Activated CD4-positive, alpha-beta T cell treated with anti-CD3 and anti-CD28 coated beads, Interleukin-2, Interleukin-6, amounts not matched to agents 100 ng/mL and 50 ng/mL, durations not matched to agents 16 hours and 8 hours (primary cell): ENCODE results near the gene HEXIM2.
"Not testable (repeated sequence)": the region's sequence is repeated elsewhere in the genome, so short reads cannot be mapped to it uniquely, and the experiment has no call there.

Experiments
- DNase-seq: peaks from one replicate; pipeline ENCODE4 v3.0.0-alpha.2; 2020

HEXIM2 gene, protein sequence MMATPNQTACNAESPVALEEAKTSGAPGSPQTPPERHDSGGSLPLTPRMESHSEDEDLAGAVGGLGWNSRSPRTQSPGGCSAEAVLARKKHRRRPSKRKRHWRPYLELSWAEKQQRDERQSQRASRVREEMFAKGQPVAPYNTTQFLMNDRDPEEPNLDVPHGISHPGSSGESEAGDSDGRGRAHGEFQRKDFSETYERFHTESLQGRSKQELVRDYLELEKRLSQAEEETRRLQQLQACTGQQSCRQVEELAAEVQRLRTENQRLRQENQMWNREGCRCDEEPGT

GRCh38 chr17:45161288-45162024 lies at the start of gene HEXIM2:
Gene HEXIM2, plus strand, starts transcription at chr17:45161875. Its CDS starts 919 bp downstream, at chr17:45162794.
- DNase-seq: peak; percentile 99

DNA sequence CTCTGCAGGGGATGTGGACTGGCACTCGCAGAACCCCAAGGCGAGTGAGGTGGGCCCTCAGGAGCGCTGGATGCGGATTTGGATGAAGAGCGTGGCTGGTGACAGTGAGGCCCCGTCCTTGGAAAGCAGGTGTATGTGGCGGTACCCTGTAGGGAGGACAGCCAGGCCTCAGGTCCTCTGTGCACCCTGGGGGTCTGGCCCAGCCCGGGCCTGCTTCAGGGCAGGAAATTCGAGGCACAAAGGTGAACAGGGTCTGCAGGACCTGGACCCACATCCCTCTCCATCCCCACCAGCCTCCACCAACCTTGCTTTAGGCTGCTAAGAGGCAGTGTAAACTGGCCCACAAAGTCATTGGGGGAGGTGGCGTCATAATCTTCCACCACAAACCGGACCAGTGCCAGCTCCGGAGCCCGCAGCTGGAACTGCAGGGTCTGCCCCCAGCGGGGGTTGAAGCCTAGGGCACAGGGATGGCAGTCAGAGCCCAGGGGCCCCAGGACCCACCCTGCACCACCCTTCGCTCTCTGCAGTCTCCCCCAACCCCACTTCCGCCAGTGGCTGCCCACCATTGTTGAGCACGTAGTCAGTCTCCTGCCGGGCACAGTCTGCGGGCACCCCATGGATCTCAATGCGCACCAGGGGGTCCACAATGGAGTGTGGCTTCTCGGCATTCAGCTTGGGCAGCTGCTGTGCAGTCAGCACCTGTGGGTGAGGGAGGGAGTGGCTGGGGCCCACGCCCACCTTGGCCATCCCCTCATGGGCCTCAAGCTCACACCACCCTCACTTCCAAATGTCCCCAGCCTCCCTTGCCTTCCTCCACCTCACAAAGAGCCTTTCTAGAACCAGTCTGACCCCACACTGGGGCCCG lies 48.9 kb upstream of the HEXIM2 start:
- DNase-seq: no peak

DNA sequence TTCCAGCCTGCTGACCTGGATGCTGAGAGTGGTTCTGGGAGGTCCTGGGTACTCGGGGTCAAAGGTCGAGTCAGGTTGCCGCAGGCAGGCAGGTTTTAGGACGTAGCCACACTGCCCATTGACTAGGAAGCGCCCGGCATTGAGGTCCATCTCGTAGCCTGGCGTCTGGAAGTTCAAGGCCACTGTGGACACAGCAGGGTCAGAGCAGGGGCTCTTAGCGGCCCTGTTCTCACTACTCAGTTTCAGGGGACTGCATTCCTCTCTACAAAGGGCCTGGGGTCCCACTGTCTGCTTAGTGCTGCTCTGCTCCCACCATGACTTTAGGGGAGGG lies 48.3 kb upstream of the HEXIM2 start:
- no peak for DNase-seq

- DNase-seq: no peak
These were observed 47.4 kb upstream of the HEXIM2 start for GRCh38 chr17:45114117-45114932.

DNA sequence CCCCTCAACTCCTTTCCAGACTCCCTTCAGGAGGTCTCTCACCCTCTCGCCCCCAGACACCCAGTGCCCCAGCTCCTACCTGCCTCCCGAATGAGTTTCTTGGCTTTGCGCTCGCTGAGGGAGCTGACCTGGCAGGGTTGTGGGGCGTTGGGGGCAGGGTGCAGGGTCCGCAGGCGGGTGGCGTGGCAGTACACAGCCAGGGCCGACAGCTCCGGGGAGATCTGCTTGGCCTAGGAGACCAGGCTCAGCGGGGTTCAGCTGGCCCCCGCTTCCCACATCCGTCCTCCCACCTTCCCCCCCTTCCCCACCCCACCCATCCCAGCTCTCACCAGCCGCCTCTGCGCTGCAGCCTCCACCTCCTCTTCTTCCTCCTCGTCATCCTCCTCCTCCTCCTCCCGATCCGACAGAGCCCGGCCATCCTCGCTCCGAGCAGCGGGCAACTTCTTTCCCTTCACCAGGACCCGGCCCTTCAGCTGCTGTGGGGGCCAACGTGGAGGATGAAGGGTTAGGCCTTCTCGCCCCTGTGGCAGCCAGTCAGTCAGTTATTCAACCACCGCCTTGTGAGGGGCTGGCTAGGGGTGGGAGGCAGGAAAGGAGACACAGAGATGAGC lies 46.6 kb upstream of the HEXIM2 start:
- DNase-seq: no peak

- DNase-seq: no peak
These were observed 45.8 kb upstream of the HEXIM2 start for GRCh38 chr17:45115871-45116270.

DNA sequence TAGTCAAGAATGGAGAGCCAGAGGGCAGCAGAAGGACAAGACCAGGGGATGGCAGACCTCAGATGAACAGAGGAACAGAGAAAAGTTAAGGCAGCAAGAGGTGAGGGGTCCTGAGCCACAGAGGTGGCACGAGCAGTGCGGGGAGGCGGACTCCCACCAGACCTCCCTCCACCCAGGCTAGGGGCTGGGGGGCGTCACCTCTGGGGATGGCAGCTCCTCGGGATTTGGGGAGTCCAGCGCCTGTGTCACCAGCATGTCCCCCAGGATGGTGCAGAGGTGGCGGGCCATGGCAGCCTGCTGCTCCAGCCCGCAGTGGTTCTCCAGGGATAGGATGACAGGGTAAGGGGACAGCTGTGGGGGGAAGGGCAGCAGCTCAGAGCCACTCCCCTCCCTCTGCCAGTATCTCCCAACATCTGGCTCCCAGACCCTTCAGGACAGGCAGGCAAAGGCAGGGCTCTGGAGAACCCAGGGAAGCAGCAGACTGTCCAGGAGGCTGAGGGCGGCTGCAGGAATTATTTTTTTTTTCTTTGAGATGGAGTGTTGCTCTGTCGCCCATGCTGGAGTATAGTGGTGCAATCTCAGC lies 45.1 kb upstream of the HEXIM2 start:
- DNase-seq: no peak

- DNase-seq: no peak
These were observed 44.3 kb upstream of the HEXIM2 start for GRCh38 chr17:45117334-45117733.

GRCh38 chr17:45117848-45118646 lies 43.6 kb upstream of the HEXIM2 start:
- no peak for DNase-seq

DNA sequence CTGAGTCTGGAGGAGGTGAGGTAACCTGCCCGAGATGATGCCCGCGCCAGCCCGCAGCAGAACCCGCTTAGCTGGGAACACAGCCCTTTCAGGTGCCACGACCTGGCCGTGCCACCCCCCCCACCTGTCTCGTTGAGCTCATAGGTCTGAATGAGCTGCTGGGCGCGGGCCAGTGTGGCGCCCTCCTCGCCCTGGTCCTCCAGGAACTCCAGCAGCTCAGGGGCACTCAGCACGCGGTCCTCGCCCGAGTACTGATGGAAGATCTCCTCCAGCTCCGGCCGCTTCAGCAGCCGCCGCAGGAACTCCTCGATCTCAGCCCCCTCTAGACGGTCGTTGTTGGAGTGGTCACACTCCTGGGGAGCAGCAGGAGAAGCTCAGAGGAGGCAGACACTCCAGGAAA lies 43.0 kb upstream of the HEXIM2 start:
- no peak for DNase-seq

GRCh38 chr17:45119964-45120363 lies 41.7 kb upstream of the HEXIM2 start:
- DNase-seq: no peak

GRCh38 chr17:45120558-45120957 lies 41.1 kb upstream of the HEXIM2 start:
- no peak for DNase-seq

GRCh38 chr17:45121055-45121454 lies 40.6 kb upstream of the HEXIM2 start:
- no peak for DNase-seq

GRCh38 chr17:45123076-45123770 lies 38.5 kb upstream of the HEXIM2 start:
- DNase-seq: no peak

GRCh38 chr17:45123930-45124796 lies 37.5 kb upstream of the HEXIM2 start:
- peak; percentile 54 for DNase-seq

- not testable (repeated sequence) for DNase-seq
These were observed 36.9 kb upstream of the HEXIM2 start for GRCh38 chr17:45124797-45125122.

GRCh38 chr17:45125509-45125908 lies 36.2 kb upstream of the HEXIM2 start:
- no peak for DNase-seq

GRCh38 chr17:45127207-45127547 lies 34.5 kb upstream of the HEXIM2 start:
- no peak for DNase-seq

GRCh38 chr17:45127548-45128300 lies 34.0 kb upstream of the HEXIM2 start:
- no peak for DNase-seq
